ENCODE measurements around the gene SKI.
"Not testable (repeated sequence)": the region's sequence is repeated elsewhere in the genome, so short reads cannot be mapped to it uniquely, and the experiment has no call there.

The SKI gene

DNA sequence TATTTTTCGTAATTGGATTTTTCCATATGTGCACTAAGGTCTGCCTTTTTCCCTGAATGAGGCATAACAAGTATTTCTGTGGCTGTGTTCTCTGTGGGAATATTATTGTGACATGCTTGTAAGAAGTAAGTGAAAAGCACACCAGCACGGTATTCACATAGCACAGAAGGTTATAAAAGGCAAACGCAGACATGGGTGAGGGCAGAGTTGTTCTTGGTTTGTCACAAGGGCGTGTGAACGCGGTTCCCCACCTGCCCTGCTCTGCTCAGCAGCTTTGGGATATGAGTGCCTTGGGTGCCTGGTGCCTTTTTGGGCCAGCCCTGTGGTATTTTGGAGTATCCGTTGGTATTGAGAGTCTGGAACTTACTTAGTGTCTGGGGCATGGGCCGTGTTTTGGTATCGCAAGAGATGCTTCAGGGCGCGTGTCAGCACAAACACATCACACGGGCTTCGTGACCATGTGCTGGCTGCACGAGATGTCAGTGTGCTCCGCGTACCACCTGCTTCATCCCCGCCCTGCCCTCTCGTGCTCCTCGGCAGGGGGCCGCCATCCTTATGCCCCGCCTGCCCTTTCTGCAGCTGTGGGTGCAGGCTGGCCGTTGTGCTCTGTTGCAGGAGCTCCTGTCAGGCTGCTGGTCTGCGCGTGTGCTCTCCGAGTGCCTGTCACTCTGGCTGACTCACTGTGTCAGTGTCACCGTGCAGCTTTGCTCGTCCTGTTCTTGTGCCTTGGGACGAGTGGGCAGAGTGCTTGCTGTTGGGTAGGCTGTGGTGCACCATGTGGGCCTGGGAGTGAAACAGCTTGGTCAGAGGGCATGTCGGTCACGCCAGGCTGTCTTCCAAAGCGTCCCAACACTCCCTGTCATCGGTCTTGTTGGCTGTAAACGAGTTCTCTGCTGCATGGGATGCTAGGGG is 15.0 kb downstream of the SKI start:
- TF ChIP-seq CTCF (IDR thresholded peaks at IDR 0.05; ENCODE audit: borderline replicate concordance, insufficient read depth, low read depth, low read length) = no peak
- H3K4me3 ChIP-seq (ENCODE audit: low read depth, low read length) = no peak overlapping the region

GRCh38 chr1:2247045-2247394 is 18.9 kb downstream of the SKI start:
- H3K4me3 ChIP-seq (ENCODE audit: low read depth, low read length) = not testable (repeated sequence)

DNA sequence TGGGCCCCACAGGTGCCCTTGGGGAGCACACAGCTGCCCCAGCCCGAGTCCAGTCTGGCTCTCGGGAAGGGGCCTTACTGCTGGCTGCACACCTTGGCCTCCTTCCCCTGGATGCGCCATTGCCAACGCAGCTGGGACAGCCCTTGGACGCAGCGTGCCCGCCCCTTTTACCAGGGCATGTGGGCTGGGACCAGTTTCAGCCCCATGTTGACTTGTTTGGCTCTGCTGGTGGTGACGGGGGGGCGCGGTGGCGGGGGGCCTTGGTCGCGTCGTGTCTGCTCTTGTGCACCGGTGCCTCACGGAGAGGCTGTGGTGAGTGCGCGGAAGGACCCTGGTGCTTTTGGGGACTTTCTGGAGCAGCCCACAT is 19.6 kb downstream of the SKI start:
- H3K4me3 ChIP-seq (ENCODE audit: low read depth, low read length) = no peak overlapping the region
- no peak for TF ChIP-seq CTCF (IDR thresholded peaks at IDR 0.05; ENCODE audit: borderline replicate concordance, insufficient read depth, low read depth, low read length)

GRCh38 chr1:2248127-2248826 is 20.2 kb downstream of the SKI start:
- no peak overlapping the region for H3K4me3 ChIP-seq (ENCODE audit: low read depth, low read length)
- no peak for TF ChIP-seq CTCF (IDR thresholded peaks at IDR 0.05; ENCODE audit: borderline replicate concordance, insufficient read depth, low read depth, low read length)

DNA sequence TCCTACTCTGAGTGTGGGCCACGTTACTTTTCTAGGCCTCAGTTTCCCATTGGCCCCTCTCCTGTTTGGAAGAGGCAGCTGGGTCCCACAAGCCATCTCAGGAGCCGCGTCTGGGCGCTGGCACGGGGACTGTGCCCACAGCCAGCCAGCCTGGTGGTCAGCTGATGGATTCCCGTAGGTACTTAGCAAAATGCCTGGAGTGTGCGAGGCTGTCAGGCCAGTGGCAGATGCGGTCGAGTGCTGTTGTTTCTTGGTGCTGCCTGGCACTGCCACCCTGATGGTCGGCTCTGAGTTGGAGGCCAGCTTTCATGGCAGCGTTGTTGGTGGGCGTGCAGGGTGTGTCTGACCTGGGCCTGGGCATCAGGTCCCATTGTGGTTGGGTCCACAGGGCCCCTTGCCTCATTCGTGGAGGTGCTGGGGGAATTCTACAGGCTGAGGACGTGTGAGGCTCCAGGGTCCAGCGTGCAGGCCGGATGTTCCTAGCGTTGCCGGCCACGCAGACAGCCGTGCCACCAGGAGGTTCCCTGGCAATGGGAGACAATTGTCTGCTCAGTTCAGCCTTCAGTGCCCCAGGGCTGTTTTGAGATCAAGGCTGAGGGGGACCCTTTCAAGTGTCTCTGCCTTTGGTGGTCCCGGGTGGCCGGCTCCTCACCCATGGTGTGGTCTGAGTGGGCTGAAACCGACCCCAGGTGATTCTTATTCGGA is 20.9 kb downstream of the SKI start:
- H3K4me3 ChIP-seq (ENCODE audit: low read depth, low read length) = no peak overlapping the region
- TF ChIP-seq CTCF (IDR thresholded peaks at IDR 0.05; ENCODE audit: borderline replicate concordance, insufficient read depth, low read depth, low read length) = no peak

DNA sequence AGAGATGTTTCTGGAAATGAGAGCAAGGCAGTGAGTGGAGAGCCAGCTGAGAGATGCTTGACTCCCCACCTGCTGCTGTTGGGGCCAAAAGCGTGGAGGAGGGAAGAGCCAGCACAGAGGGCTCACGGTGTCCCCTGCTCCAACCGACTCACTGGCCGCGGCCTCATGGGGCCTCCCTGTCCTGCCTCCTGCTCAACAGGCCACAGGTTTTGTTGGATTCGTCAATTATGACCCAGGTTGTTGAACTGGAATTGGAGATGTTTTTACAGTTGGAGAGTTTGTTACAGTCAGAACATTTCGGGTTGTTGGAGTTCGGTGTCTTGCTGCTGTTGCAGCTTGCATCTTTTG is 21.4 kb downstream of the SKI start:
- TF ChIP-seq CTCF (IDR thresholded peaks at IDR 0.05; ENCODE audit: borderline replicate concordance, insufficient read depth, low read depth, low read length) = no peak
- H3K4me3 ChIP-seq (ENCODE audit: low read depth, low read length) = no peak overlapping the region

DNA sequence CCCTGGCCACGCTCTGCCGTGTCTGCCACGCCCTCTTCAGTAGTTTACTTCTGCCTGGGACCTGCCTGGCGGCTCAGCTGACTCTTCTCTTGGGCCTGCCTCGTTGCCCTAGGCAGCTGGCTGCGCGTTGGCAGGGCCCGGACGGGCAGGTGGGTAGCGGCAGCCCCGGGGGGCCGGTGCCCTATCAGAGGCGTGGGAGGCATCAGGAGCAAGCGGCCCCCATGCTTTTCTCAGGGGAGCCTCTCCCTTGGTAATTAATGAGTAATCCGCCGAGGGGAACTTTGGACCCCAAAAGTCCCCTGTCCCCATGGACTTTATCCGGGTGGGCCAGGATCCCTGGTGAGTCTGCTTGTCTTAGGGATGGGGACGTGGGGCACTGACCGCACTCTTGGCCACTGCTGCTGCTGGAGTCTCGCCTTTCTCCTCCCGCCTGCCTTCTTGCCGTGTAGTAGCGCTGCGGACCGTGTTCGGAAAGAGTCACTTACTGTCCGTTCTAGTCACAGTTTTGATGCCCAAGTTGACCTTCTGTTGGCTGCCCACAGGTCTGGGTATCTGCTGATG is 22.7 kb downstream of the SKI start:
- no peak for TF ChIP-seq CTCF (IDR thresholded peaks at IDR 0.05; ENCODE audit: borderline replicate concordance, insufficient read depth, low read depth, low read length)
- no peak overlapping the region for H3K4me3 ChIP-seq (ENCODE audit: low read depth, low read length)

Measured in GM12875 (cell line).